Loucy (cell line): Measurements from ENCODE around the gene FOXQ1.

ENCODE experiments used
- CTCF ChIP-seq: fragments of 200-600 bp; sonication (generic); conservative IDR thresholded peaks from 2 replicates; pipeline ENCODE4 v1.5.1; 2014; ENCODE audit warnings: mild to moderate bottlenecking, antibody characterized with exemption, low read length
- EZH2phosphoT487 ChIP-seq: fragments of 200-600 bp; IDR thresholded peaks from 2 replicates; pipeline ENCODE4 v1.6.1; 2018; ENCODE audit warnings: antibody characterized with exemption, mild to moderate bottlenecking, moderate library complexity, borderline replicate concordance

- TF ChIP-seq CTCF (no peak), EZH2phosphoT487 (no peak)
Measured at GRCh38 chr6:1317302-1317815, 5.5 kb downstream of the FOXQ1 start.
